Pancreas (tissue), 10 donors: ENCODE data around the gene ZNF423. TPM values are rescaled to one million over a fixed set of nuclear protein-coding genes. Genes with fewer than 3 reads are reported as not detected.

ENCODE experiments used
- ATAC-seq, 4 donors: fragments of 200-7000 bp; cut with Tn5 transposase; one replicate each; pipeline versions ENCODE4 v1.8.0 to v1.9.1; 2020; ENCODE audit warnings: mild to moderate bottlenecking in 4 of 4, moderate library complexity in 4 of 4
- DNase-seq, 6 donors: peaks; one replicate each; pipeline ENCODE4 v3.0.0-alpha.2; 2020
- FAIRE-seq: peaks from 2 replicates; lab custom pipeline; 2012; peaks lifted over from hg19 to GRCh38; lab: Jason Lieb, UNC
- H3K27ac ChIP-seq, 4 donors: fragments of 200-600 bp; sonication (generic); 1 replicate in 3 of 4; 2 replicates in 1 of 4; pipeline versions ENCODE4 v1.5.0 to v1.8.0; 2020
- H3K27me3 ChIP-seq, 4 donors: fragments of 200-600 bp; one replicate each; pipeline ENCODE4 v1.8.0; 2021
- H3K36me3 ChIP-seq, 3 donors: fragments of 200-600 bp; sonication (generic) in 1 of 3; one replicate each; pipeline versions ENCODE4 v1.5.0 to v1.8.0; 2020 to 2021
- H3K4me1 ChIP-seq, 3 donors: fragments of 200-600 bp; one replicate each; pipeline ENCODE4 v1.8.0; 2021
- H3K4me3 ChIP-seq, 4 donors: fragments of 200-600 bp; sonication (generic) in 2 of 4; one replicate each; pipeline versions ENCODE4 v1.5.0 to v1.8.0; 2020 to 2021
- H3K9me3 ChIP-seq, 4 donors: fragments of 200-600 bp; one replicate each; pipeline ENCODE4 v1.8.0; 2021
- CTCF ChIP-seq, 4 donors: fragments of 200-600 bp; sonication (generic) in 3 of 4; IDR thresholded peaks; one replicate each; pipeline versions ENCODE4 v1.5.0 to v1.8.0; 2021; ENCODE audit warnings: antibody characterized with exemption in 4 of 4
- WGBS, 2 donors: extraction: QIAGEN DNeasy Blood & Tissue Kit; methylation state at CpG; one replicate each; pipeline ENCODE4 v1.1.7; 2013; 5-methylcytosine and 5-hydroxymethylcytosine counted together
- intact Hi-C, 3 donors: fragments of 100-400 bp; cut with DNase I; formaldehyde crosslinking; loops; one replicate each; pipeline versions ENCODE4 v1.11.1 to v1.14.2; 2022
- polyA plus RNA-seq, 2 donors: library from polyadenylated mRNA; stranded (reverse); fragments of 200-250 nt; gene quantifications; one replicate each; pipeline ENCODE4 v1.2.3, GENCODE V29; 2013
- total RNA-seq, 6 donors: library from RNA; stranded (reverse); fragmentation: NEBNext Ultra II Directional in 4 of 6; extraction: Animal tissue kit (Norgen Biotek cat#: 25700) in 4 of 6; gene quantifications; one replicate each; pipeline versions ENCODE4 v1.2.1 to v1.2.4, GENCODE V29; 2021 to 2023
- donor health status: healthy with polysubstance abuse.
- donor health status: DM: no; HTN: no; CAD: no; lungs with moderate emphysema.
- donor health status: DM: no; HTN: no; CAD: no.
- donor health status: control.
- donor health status: control.
- donor health status: Bipolar disorder and iron deficiency.
- donor health status: DM: yes; HTN: yes; CAD: no.
- donor health status: DM: no; HTN: no; CAD: no.
- donor health status: DM: no; HTN: no; CAD: no.
- donor health status: DM: yes; HTN: yes; CAD: no.

ZNF423 gene
- total and polyA plus RNA-seq, 8 donors: 0.61 to 5.1 (median 3.0) TPM

GRCh38 chr16:49593424-49594040 is 262.4 kb downstream of the ZNF423 start:
- DNase-seq (no peak), ATAC-seq (no peak), FAIRE-seq (no peak)
- Histone ChIP-seq H3K4me1 (no peaks in the 10 kb centered on the region), H3K4me3 (no peak overlapping the region), H3K27me3 (no peaks in the 10 kb centered on the region), H3K9me3 (no peaks in the 10 kb centered on the region), H3K36me3 (no peaks in the 10 kb centered on the region), H3K27ac (no peak overlapping the region)
- WGBS, 2 donors: 69 to 78% methylated on average over 8 of the region's 8 CpGs
- no peak for TF ChIP-seq CTCF (IDR thresholded peaks at IDR 0.05)
- intact Hi-C loops: no loop called here

GRCh38 chr16:49592546-49593423 is 263.1 kb downstream of the ZNF423 start:
- peak in 1 of 6 donors; percentile 15 for DNase-seq
- H3K27ac ChIP-seq: no peak overlapping the region
- no peaks in the 10 kb centered on the region for H3K36me3 ChIP-seq
- ATAC-seq: peak in 3 of 4 donors; percentile 55 to 70 (median 64)
- H3K4me3 ChIP-seq: no peak overlapping the region
- intact Hi-C loops: no loop called here
- no peaks in the 10 kb centered on the region for H3K9me3 ChIP-seq
- H3K4me1 ChIP-seq: no peaks in the 10 kb centered on the region
- no peaks in the 10 kb centered on the region for H3K27me3 ChIP-seq
- TF ChIP-seq CTCF (IDR thresholded peaks at IDR 0.05): peak; percentile 33 to 62 (median 56)
- 54 to 67% methylated on average over 13 of the region's 13 CpGs for WGBS, 2 donors
- FAIRE-seq: no peak

GRCh38 chr16:49590166-49590871 is 265.6 kb downstream of the ZNF423 start:
- intact Hi-C loops: no loop called here
- Histone ChIP-seq H3K4me3 (no peak overlapping the region), H3K4me1 (no peaks in the 10 kb centered on the region), H3K27ac (no peak overlapping the region), H3K9me3 (no peaks in the 10 kb centered on the region), H3K36me3 (no peaks in the 10 kb centered on the region), H3K27me3 (no peaks in the 10 kb centered on the region)
- ATAC-seq: no peak
- no peak for TF ChIP-seq CTCF (IDR thresholded peaks at IDR 0.05)
- no peak for DNase-seq
- no peak for FAIRE-seq
- WGBS, 2 donors: 87 to 91% methylated on average over 21 of the region's 21 CpGs

- intact Hi-C loops: no loop called here
- no peak overlapping the region for H3K4me3 ChIP-seq
These were observed 266.3 kb downstream of the ZNF423 start for GRCh38 chr16:49589544-49590031.

More at GRCh38 chr16:49589544-49590031, 266.3 kb downstream of the ZNF423 start:
- ATAC-seq: no peak
- Histone ChIP-seq H3K36me3 (no peaks in the 10 kb centered on the region), H3K4me1 (no peaks in the 10 kb centered on the region), H3K9me3 (no peaks in the 10 kb centered on the region), H3K27me3 (no peaks in the 10 kb centered on the region), H3K27ac (no peak overlapping the region)
- 82% methylated on average over 15 of the region's 15 CpGs for WGBS, 2 donors
- no peak for TF ChIP-seq CTCF (IDR thresholded peaks at IDR 0.05)
- DNase-seq: no peak
- no peak for FAIRE-seq
